ENCODE measurements around the gene MALRD1. TPM values are rescaled to one million over a fixed set of nuclear protein-coding genes. Genes with fewer than 3 reads are reported as not detected.

The MALRD1 gene
- total RNA-seq, 1 experiment from 2014 or later, result under 0.01 TPM

- Histone ChIP-seq H3K27ac (no peak overlapping the region), H3K27me3 (replicated peaks) (no peaks in the 10 kb centered on the region), H3K36me3 (no peaks in the 10 kb centered on the region), H3K4me3 (no peak overlapping the region), H3K4me1 (replicated peaks) (no peaks in the 10 kb centered on the region), H3K9me3 (replicated peaks) (no peaks in the 10 kb centered on the region)
- DNase-seq (ENCODE audit: low read depth in 1 of 2, low spot score in 2 of 2), result no peak
Measured at GRCh38 chr10:19628767-19629560, 580.4 kb downstream of the MALRD1 start.

GRCh38 chr10:19629567-19629966 lies 581.0 kb downstream of the MALRD1 start:
- H3K9me3 ChIP-seq (replicated peaks), result no peaks in the 10 kb centered on the region
- H3K27me3 ChIP-seq (replicated peaks), result no peaks in the 10 kb centered on the region
- H3K27ac ChIP-seq, result no peak overlapping the region
- DNase-seq (ENCODE audit: low read depth in 1 of 2, low spot score in 2 of 2), result no peak
- no peaks in the 10 kb centered on the region for H3K36me3 ChIP-seq
- no peaks in the 10 kb centered on the region for H3K4me1 ChIP-seq (replicated peaks)
- H3K4me3 ChIP-seq, result no peak overlapping the region

- H3K4me3 ChIP-seq, result no peak overlapping the region
- H3K4me1 ChIP-seq (replicated peaks), result peaks cover 6% of the 10 kb centered on the region
- H3K9me3 ChIP-seq (replicated peaks), result no peaks in the 10 kb centered on the region
- H3K27me3 ChIP-seq (replicated peaks), result no peaks in the 10 kb centered on the region
- no peak overlapping the region for H3K27ac ChIP-seq
- no peak for DNase-seq (ENCODE audit: low read depth in 1 of 2, low spot score in 2 of 2)
- H3K36me3 ChIP-seq, result no peaks in the 10 kb centered on the region
Measured at GRCh38 chr10:19634163-19634562, 585.6 kb downstream of the MALRD1 start.

GRCh38 chr10:19638182-19638895 lies 589.7 kb downstream of the MALRD1 start:
- Histone ChIP-seq H3K36me3 (no peaks in the 10 kb centered on the region), H3K9me3 (replicated peaks) (no peaks in the 10 kb centered on the region), H3K4me3 (peak overlapping the region; percentile 16), H3K4me1 (replicated peaks) (peaks cover 9% of the 10 kb centered on the region), H3K27ac (peak overlapping the region; percentile 44), H3K27me3 (replicated peaks) (no peaks in the 10 kb centered on the region)
- DNase-seq (ENCODE audit: low read depth in 1 of 2, low spot score in 2 of 2), result peak; percentile 59 to 70

GRCh38 chr10:19638896-19639233 lies 590.3 kb downstream of the MALRD1 start:
- peak overlapping the region; percentile 44 for H3K27ac ChIP-seq
- no peak for DNase-seq (ENCODE audit: low read depth in 1 of 2, low spot score in 2 of 2)
- H3K4me1 ChIP-seq (replicated peaks), result peaks cover 9% of the 10 kb centered on the region
- no peaks in the 10 kb centered on the region for H3K27me3 ChIP-seq (replicated peaks)
- no peaks in the 10 kb centered on the region for H3K9me3 ChIP-seq (replicated peaks)
- no peaks in the 10 kb centered on the region for H3K36me3 ChIP-seq
- H3K4me3 ChIP-seq, result peak overlapping the region; percentile 16

GRCh38 chr10:19640566-19641263 lies 592.1 kb downstream of the MALRD1 start:
- no peaks in the 10 kb centered on the region for H3K27me3 ChIP-seq (replicated peaks)
- no peaks in the 10 kb centered on the region for H3K36me3 ChIP-seq
- H3K27ac ChIP-seq, result no peak overlapping the region
- DNase-seq (ENCODE audit: low read depth in 1 of 2, low spot score in 2 of 2), result no peak
- H3K4me1 ChIP-seq (replicated peaks), result peaks cover 9% of the 10 kb centered on the region
- H3K9me3 ChIP-seq (replicated peaks), result no peaks in the 10 kb centered on the region
- no peak overlapping the region for H3K4me3 ChIP-seq

GRCh38 chr10:19651549-19651948 lies 602.9 kb downstream of the MALRD1 start:
- Histone ChIP-seq H3K27ac (no peak overlapping the region), H3K27me3 (replicated peaks) (no peaks in the 10 kb centered on the region), H3K9me3 (replicated peaks) (no peaks in the 10 kb centered on the region; the same call in 1 of the 2 replicates), H3K4me3 (no peak overlapping the region), H3K4me1 (replicated peaks) (peaks cover 11% of the 10 kb centered on the region), H3K36me3 (no peaks in the 10 kb centered on the region)
- no peak for DNase-seq (ENCODE audit: low read depth in 1 of 2, low spot score in 2 of 2)

- no peaks in the 10 kb centered on the region for H3K36me3 ChIP-seq
- H3K4me3 ChIP-seq, result no peak overlapping the region
- DNase-seq (ENCODE audit: low read depth in 1 of 2, low spot score in 2 of 2), result no peak
- H3K9me3 ChIP-seq (replicated peaks), result no peaks in the 10 kb centered on the region; the same call in 1 of the 2 replicates
- H3K27me3 ChIP-seq (replicated peaks), result no peaks in the 10 kb centered on the region
- H3K27ac ChIP-seq, result no peak overlapping the region
- peaks cover 13% of the 10 kb centered on the region for H3K4me1 ChIP-seq (replicated peaks)
Measured at GRCh38 chr10:19652750-19653149, 604.1 kb downstream of the MALRD1 start.

- Histone ChIP-seq H3K4me1 (replicated peaks) (peaks cover 18% of the 10 kb centered on the region), H3K9me3 (replicated peaks) (no peaks in the 10 kb centered on the region; the same call in 1 of the 2 replicates), H3K4me3 (no peak overlapping the region), H3K27me3 (replicated peaks) (no peaks in the 10 kb centered on the region), H3K27ac (peak overlapping the region; percentile 62), H3K36me3 (no peaks in the 10 kb centered on the region)
- DNase-seq (ENCODE audit: low read depth in 1 of 2, low spot score in 2 of 2), result no peak
Measured at GRCh38 chr10:19653931-19654330, 605.3 kb downstream of the MALRD1 start.

- Histone ChIP-seq H3K27me3 (replicated peaks) (no peaks in the 10 kb centered on the region), H3K4me1 (replicated peaks) (peaks cover 18% of the 10 kb centered on the region), H3K27ac (peak overlapping the region; percentile 62), H3K4me3 (no peak overlapping the region), H3K36me3 (no peaks in the 10 kb centered on the region), H3K9me3 (replicated peaks) (no peaks in the 10 kb centered on the region; the same call in 1 of the 2 replicates)
- peak in 1 of 2 experiments; percentile 57 for DNase-seq (ENCODE audit: low read depth in 1 of 2, low spot score in 2 of 2)
Measured at GRCh38 chr10:19654576-19654975, 606.0 kb downstream of the MALRD1 start.

GRCh38 chr10:19656420-19657042 lies 607.9 kb downstream of the MALRD1 start:
- no peak overlapping the region for H3K4me3 ChIP-seq
- DNase-seq (ENCODE audit: low read depth in 1 of 2, low spot score in 2 of 2), result no peak
- H3K4me1 ChIP-seq (replicated peaks), result peaks cover 18% of the 10 kb centered on the region
- H3K9me3 ChIP-seq (replicated peaks), result no peaks in the 10 kb centered on the region; the same call in 1 of the 2 replicates
- H3K27ac ChIP-seq, result no peak overlapping the region
- H3K36me3 ChIP-seq, result no peaks in the 10 kb centered on the region
- H3K27me3 ChIP-seq (replicated peaks), result no peaks in the 10 kb centered on the region

- Histone ChIP-seq H3K9me3 (replicated peaks) (no peaks in the 10 kb centered on the region; the same call in 1 of the 2 replicates), H3K4me3 (no peak overlapping the region), H3K36me3 (no peaks in the 10 kb centered on the region), H3K27me3 (replicated peaks) (no peaks in the 10 kb centered on the region), H3K4me1 (replicated peaks) (peaks cover 18% of the 10 kb centered on the region), H3K27ac (no peak overlapping the region)
- no peak for DNase-seq (ENCODE audit: low read depth in 1 of 2, low spot score in 2 of 2)
Measured at GRCh38 chr10:19658131-19658530, 609.5 kb downstream of the MALRD1 start.

- no peaks in the 10 kb centered on the region; the same call in 1 of the 2 replicates for H3K9me3 ChIP-seq (replicated peaks)
- H3K27ac ChIP-seq, result no peak overlapping the region
- no peaks in the 10 kb centered on the region for H3K36me3 ChIP-seq
- no peak for DNase-seq (ENCODE audit: low read depth in 1 of 2, low spot score in 2 of 2)
- H3K4me1 ChIP-seq (replicated peaks), result peaks cover 16% of the 10 kb centered on the region
- H3K27me3 ChIP-seq (replicated peaks), result no peaks in the 10 kb centered on the region
- no peak overlapping the region for H3K4me3 ChIP-seq
Measured at GRCh38 chr10:19658622-19659233, 610.1 kb downstream of the MALRD1 start.

Data from SJSA1 (cell line).